GM23338 (cell line): ENCODE data around the gene AOPEP. TPM values are rescaled to one million over a fixed set of nuclear protein-coding genes. Genes with fewer than 3 reads are reported as not detected.
A peak's percentile ranks its signal among the peaks of the same experiment; 100 is the strongest.

Source experiments
- ATAC-seq: fragments of 200-7000 bp; cut with Tn5 transposase; 3 replicates; pipeline ENCODE4 v1.9.1; 2020
- DNase-seq: peaks from one replicate; pipeline ENCODE4 v3.0.0-alpha.2; 2015; ENCODE audit warnings: low spot score
- H2AFZ ChIP-seq: fragments of 200-600 bp; sonication (generic); 2 replicates; pipeline ENCODE4 v1.8.0; 2016; ENCODE audit warnings: antibody characterized with exemption, mild to moderate bottlenecking, moderate library complexity
- H3F3A ChIP-seq: fragments of 200-600 bp; sonication (generic); replicated peaks from 2 replicates; pipeline ENCODE4 v1.8.0; 2017; ENCODE audit warnings: antibody characterized with exemption, mixed run types, low read depth
- H3K27ac ChIP-seq: fragments of 200-600 bp; sonication (generic); 2 replicates; pipeline ENCODE4 v1.6.1; 2016; ENCODE audit warnings: low read depth
- H3K27me3 ChIP-seq: fragments of 200-600 bp; sonication (generic); 2 replicates; pipeline ENCODE4 v1.8.0; 2016; ENCODE audit warnings: mild to moderate bottlenecking, mixed run types, moderate library complexity; ENCODE audit not compliant: insufficient read depth
- H3K36me3 ChIP-seq: fragments of 200-600 bp; sonication (generic); 2 replicates; pipeline ENCODE4 v1.8.0; 2016; ENCODE audit warnings: mild to moderate bottlenecking; ENCODE audit not compliant: insufficient read depth
- H3K4me1 ChIP-seq: fragments of 200-600 bp; sonication (generic); 2 replicates; pipeline ENCODE4 v1.8.0; 2016; ENCODE audit warnings: mild to moderate bottlenecking, moderate library complexity; ENCODE audit not compliant: insufficient read depth
- H3K4me2 ChIP-seq: fragments of 200-600 bp; sonication (generic); 2 replicates; pipeline ENCODE4 v1.7.1; 2017; ENCODE audit warnings: mixed run types
- H3K4me3 ChIP-seq: fragments of 200-600 bp; sonication (generic); 2 replicates; pipeline ENCODE4 v1.6.1; 2016; ENCODE audit warnings: mixed run types
- H3K79me2 ChIP-seq: fragments of 200-600 bp; sonication (generic); replicated peaks from 2 replicates; pipeline ENCODE4 v1.8.0; 2017; ENCODE audit warnings: mild to moderate bottlenecking; ENCODE audit not compliant: insufficient read depth
- H3K9me2 ChIP-seq: fragments of 200-600 bp; sonication (generic); 2 replicates; pipeline ENCODE4 v1.8.0; 2017; ENCODE audit not compliant: insufficient read depth
- H4K20me1 ChIP-seq: fragments of 200-600 bp; sonication (generic); replicated peaks from 2 replicates; pipeline ENCODE4 v1.8.0; 2017; ENCODE audit warnings: mild to moderate bottlenecking; ENCODE audit not compliant: insufficient read depth
- H3K27ac Mint-ChIP-seq: 2 replicates; pipeline ENCODE4 v1.8.0; 2020; ENCODE audit warnings: inconsistent platforms, mild to moderate bottlenecking, moderate library complexity, mixed read lengths
- H3K27me3 Mint-ChIP-seq: 3 replicates; pipeline ENCODE4 v1.8.0; 2022; ENCODE audit warnings: low read depth, mild to moderate bottlenecking, moderate library complexity, mixed read lengths, inconsistent platforms; ENCODE audit not compliant: insufficient read depth, poor library complexity
- H3K36me3 Mint-ChIP-seq: 3 replicates; pipeline ENCODE4 v1.8.0; 2021; ENCODE audit warnings: low read depth, mild to moderate bottlenecking, inconsistent platforms, moderate library complexity, mixed read lengths
- H3K4me1 Mint-ChIP-seq: 3 replicates; pipeline ENCODE4 v1.8.0; 2020; ENCODE audit warnings: mild to moderate bottlenecking, inconsistent platforms, mixed read lengths
- H3K4me3 Mint-ChIP-seq: 3 replicates; pipeline ENCODE4 v1.8.0; 2021; ENCODE audit warnings: moderate library complexity, mild to moderate bottlenecking, inconsistent platforms, mixed read lengths
- H3K9me3 Mint-ChIP-seq: 3 replicates; pipeline ENCODE4 v1.8.0; 2020; ENCODE audit warnings: moderate library complexity, mild to moderate bottlenecking, inconsistent platforms, mixed read lengths
- EZH2phosphoT487 ChIP-seq: fragments of 200-600 bp; sonication (generic); IDR thresholded peaks from one replicate; pipeline ENCODE4 v1.8.1; 2018; ENCODE audit warnings: antibody characterized with exemption; ENCODE audit not compliant: unreplicated experiment
- JUNB ChIP-seq: IDR thresholded peaks from one replicate; pipeline ENCODE4 v1.6.1; 2016; ENCODE audit warnings: antibody characterized with exemption; ENCODE audit not compliant: unreplicated experiment
- NANOG ChIP-seq: IDR thresholded peaks from 2 replicates; pipeline ENCODE4 v1.6.1; 2016; ENCODE audit warnings: antibody characterized with exemption, borderline replicate concordance
- REST ChIP-seq: IDR thresholded peaks from one replicate; pipeline ENCODE4 v1.6.1; 2018; ENCODE audit warnings: antibody characterized with exemption; ENCODE audit not compliant: unreplicated experiment
- STAT1 ChIP-seq: IDR thresholded peaks from one replicate; pipeline ENCODE4 v1.6.1; 2016; ENCODE audit warnings: antibody characterized with exemption; ENCODE audit not compliant: unreplicated experiment
- ZNF114 ChIP-seq: fragments of 250-450 bp; sonication (Bioruptor Pico); IDR thresholded peaks from 2 replicates; pipeline ENCODE4 v1.5.0; 2020; ENCODE audit warnings: mild to moderate bottlenecking, moderate library complexity
- ZNF331 ChIP-seq: fragments of 250-450 bp; sonication (Bioruptor Pico); IDR thresholded peaks from 2 replicates; pipeline ENCODE4 v1.5.0; 2020; ENCODE audit warnings: low read depth, mild to moderate bottlenecking, moderate library complexity
- ZNF462 ChIP-seq: fragments of 250-450 bp; sonication (Bioruptor Pico); IDR thresholded peaks from 2 replicates; pipeline ENCODE4 v1.5.0; 2020; ENCODE audit warnings: mild to moderate bottlenecking, moderate library complexity
- polyA plus RNA-seq: library from polyadenylated mRNA; unstranded; fragments of >200 nt; fragmentation: Nextera tagmentation; extraction: Ambion mirVana; gene quantifications from 2 replicates; pipeline ENCODE4 v1.2.1, GENCODE V29; 2016
- total RNA-seq: library from RNA; depleted of rRNA; stranded (reverse); fragments of >200 nt; shearing (Covaris generic); gene quantifications from 2 replicates; pipeline ENCODE4 v1.2.3, GENCODE V29; 2014

Gene AOPEP
- total and polyA plus RNA-seq, 2 experiments from 2014 or later = 7.0 to 16.5 TPM

- TF ChIP-seq ZNF462 (CRISPR knock-in tag) = no peak
- TF ChIP-seq ZNF114 = no peak
These were observed 79.1 kb downstream of the AOPEP start (continued) for GRCh38 chr9:94805585-94805984.

- Histone ChIP-seq H3K27ac (no peak overlapping the region), H4K20me1 (0 out of 2 replicates have a peak, but pooled peaks cover 3% of the 10 kb centered on the region), H3F3A (no peaks in the 10 kb centered on the region), H3K79me2 (no peaks in the 10 kb centered on the region), H3K27me3 (no peaks in the 10 kb centered on the region), H3K4me3 (no peak overlapping the region), H3K4me1 (no peaks in the 10 kb centered on the region), H2AFZ (no peak overlapping the region), H3K9me2 (no peaks in the 10 kb centered on the region), H3K36me3 (no peaks in the 10 kb centered on the region), H3K4me2 (no peak overlapping the region)
- DNase-seq (no peak), ATAC-seq (no peak)
- Mint-ChIP-seq H3K27me3 (no peaks in the 10 kb centered on the region), H3K4me3 (no peak overlapping the region), H3K9me3 (no peaks in the 10 kb centered on the region), H3K36me3 (no peaks in the 10 kb centered on the region), H3K4me1 (peaks cover 19% of the 10 kb centered on the region; the same call in 2 of the 3 replicates), H3K27ac (0 out of 2 replicates have a peak overlapping the region, but pooled peaks have one; percentile 6)
- no peak for TF ChIP-seq REST
- no peak for TF ChIP-seq EZH2phosphoT487
- TF ChIP-seq STAT1 = no peak
- no peak for TF ChIP-seq ZNF114
- TF ChIP-seq NANOG = no peak
- no peak for TF ChIP-seq ZNF331 (CRISPR knock-in tag)
- no peak for TF ChIP-seq JUNB
These were observed 79.9 kb downstream of the AOPEP start for GRCh38 chr9:94806307-94806893.
